Dedifferentiated amniotic fluid mesenchymal stem cell (primary cell): ENCODE results near the gene USHBP1.

Source experiments
- DNase-seq: peaks from one replicate; pipeline ENCODE4 v3.0.0-alpha.2; 2016; ENCODE audit errors: extremely low spot score

The USHBP1 gene

DNA sequence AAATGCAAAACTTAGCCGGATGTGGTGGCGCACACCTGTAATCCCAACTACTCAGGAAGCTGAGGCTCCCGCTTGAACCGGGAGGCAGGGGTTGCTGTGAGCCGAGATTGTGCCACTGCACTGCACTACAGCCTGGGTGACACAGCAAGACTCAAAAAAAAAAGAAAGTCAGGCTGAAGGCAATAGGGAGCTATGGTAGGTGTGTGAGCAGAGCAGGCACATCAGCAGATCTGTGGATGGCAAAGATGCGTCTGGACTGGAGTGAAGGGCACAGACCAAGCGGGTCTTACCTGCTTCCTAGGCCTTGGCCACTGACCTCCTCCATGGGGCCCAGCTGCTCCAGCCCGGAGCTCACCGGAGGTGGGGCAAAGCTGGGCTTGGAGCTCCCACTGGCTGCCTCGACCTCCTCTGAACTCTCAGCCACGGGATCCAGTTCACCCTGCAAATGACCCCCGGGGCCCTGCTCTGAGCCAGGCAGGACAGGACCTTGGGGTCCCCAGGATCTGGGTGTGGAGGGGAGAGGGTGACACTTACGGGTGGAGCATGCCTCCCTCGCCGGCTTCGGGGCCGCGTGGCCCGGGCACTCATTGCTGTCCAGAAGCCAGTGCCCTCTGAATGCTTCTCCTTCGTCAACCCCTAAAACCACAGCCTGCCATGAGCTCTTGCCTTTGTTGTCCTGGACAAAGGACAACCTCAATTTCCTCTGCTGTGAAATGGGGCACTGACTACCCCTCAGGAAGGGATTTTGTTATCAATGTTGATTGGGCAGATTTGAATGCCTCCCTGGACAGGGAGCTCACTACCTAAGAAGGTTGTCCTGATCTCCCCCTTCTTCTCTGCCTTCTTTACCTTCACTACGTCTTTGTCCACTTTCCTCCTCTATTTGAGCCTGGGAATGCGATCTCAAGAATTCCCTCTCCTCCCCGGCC lies 569 bp downstream of the USHBP1 start:
- no peak for DNase-seq

DNA sequence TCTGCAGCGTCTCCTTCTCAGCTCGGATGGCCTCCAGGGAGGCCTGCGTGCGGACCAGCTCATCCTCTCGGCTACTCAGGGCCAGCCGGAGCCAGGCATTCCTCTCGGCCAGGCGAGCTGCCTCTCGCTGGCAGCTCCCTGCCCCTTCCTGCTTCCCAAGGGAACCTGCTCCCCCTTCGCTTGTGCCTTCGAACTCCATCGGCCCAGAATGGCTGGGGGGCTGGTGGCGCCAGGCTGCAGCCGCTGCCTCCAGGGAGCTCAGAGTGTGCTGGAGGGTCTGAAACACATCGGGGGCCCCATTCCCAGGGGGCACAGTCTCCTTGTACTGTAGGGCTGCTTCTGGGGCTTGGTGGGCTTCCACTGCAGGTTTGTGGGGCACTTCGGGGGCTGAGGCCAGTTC lies 2.0 kb downstream of the USHBP1 start:
- DNase-seq: no peak

DNA sequence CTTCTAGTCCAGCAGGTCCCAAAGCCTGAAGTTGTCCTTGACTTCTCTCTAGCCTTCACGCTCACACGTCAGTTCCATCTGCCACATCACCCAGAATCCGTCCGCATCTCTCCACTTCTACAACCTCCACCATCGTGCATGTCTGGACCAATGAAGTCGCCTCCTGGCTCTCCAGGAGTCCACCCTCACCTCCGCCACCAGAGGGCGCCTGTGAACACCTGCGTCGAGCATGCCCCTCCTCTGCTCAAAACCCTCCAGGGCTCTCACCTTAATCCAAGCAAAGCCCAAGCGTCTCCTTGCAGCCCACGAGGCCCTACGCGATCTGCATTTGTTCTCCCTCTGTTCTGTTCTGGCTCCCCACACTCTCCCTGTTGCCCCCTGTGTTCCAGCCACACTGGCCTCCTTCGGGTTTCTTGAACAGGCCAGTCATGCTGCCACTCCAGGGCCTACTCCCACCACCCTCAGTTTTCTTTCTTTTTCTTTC lies 3.7 kb downstream of the USHBP1 start:
- DNase-seq: no peak

DNA sequence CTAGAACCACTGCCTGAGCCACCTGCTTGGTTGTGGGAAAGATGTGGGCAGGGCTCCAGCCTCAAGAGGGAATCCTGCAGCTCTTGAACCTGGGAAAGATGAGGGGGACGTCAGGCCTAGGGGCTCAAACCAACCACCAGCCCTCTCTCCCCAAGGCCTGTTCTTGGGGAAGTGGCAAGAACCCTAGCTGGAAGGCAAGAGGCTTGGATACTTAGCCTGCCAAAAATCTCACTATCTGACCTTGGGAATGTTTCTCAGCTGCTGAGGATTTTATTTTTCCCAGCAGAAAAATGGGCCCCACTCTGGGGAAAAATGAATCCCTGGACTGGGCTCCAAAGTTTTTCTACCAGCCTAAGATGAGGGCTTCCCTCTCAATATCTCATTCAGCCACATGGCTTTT lies 4.6 kb downstream of the USHBP1 start:
- DNase-seq: no peak

DNA sequence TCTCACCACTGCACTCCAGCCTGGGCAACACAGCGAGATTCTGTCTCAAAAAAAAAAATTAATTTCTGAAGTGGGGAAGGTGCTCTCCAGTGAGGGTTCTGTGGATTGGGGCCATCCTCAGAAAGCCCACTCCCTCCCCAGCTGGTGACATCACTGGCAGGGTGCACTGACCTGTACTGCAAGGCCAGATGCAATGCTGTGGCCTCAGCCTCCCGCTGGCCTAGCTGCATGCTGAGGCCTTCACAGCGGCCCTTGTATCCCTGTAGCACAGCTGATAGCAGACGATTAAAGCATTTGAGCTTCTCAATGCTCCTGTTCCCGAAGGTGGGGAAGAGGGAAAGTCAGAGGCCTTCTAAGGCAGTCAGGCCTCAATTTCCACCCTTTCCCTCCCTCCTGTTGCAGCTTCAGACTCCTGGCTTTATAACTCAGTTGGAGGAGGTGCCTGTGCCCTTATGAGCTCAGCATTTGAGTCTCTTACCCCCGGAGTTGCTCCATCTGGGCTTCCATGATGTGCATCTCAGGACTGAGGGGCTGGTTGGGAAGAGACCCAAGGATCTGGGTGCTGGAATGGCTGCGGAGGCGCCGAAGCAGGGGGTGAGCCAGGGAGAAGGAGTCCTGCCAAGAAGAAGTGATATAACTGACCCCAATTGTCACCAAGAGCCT lies 5.3 kb downstream of the USHBP1 start:
- no peak for DNase-seq

DNA sequence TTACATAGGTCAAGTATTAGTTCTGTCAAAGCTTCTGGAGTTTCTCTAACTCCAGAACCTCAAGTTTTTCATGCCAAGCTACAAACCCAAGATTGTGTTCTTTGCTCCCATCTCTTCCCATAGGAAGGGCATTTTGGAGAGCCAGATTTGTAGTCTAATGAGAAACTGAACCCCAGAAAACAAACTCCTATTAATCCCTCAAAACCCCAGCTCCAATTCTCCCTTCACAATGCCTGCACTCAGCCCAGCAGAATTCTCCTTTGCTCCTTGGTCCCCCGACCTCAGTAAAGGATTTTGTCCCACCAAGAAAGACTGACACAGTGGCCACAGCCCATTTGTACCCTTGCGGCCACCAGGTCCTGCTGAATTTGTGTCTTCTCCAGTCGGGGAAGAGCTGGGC lies 8.4 kb downstream of the USHBP1 start:
- DNase-seq: no peak

DNA sequence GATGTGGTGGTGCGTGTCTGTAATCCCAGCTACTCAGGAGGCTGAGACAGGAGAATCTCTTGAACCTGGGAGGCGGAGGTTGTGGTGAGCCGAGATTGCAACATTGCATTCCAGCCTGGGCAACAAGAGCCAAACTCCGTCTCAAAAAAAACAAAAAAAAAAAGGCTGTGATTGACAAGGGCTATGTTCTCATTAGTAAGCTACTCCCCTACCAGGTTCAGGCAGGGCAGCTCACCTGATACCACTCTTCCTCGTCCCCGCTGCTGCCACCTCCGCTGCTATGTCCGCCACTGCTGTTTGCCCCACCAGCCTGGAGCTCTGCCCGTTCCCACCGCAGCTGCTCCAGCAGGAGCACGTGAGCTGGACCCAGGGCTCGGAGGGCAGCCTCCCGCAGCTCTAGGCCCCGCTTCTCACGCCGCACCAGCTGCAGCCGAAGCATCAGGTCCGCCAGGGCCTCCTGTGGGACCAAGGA lies 9.4 kb downstream of the USHBP1 start:
- DNase-seq: no peak

DNA sequence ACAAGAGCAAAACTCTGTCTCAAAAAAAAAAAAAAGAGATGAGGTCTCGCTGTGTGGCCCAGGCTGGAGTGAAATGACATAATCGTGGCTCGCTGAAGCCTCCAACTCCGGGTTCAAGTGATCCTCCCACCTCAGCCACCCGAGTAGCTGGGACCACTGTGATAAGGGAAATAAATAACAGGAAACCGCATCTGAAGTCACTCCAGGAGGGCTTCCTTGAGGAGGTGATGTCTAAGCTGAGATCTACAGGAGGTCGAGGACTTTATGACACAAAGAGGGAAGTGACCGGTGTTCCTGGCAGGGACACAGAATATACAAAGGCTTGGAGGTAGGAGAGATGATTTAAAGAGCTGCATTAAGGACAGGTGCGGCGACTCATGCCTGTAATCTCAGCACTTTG lies 9.9 kb downstream of the USHBP1 start:
- no peak for DNase-seq

DNA sequence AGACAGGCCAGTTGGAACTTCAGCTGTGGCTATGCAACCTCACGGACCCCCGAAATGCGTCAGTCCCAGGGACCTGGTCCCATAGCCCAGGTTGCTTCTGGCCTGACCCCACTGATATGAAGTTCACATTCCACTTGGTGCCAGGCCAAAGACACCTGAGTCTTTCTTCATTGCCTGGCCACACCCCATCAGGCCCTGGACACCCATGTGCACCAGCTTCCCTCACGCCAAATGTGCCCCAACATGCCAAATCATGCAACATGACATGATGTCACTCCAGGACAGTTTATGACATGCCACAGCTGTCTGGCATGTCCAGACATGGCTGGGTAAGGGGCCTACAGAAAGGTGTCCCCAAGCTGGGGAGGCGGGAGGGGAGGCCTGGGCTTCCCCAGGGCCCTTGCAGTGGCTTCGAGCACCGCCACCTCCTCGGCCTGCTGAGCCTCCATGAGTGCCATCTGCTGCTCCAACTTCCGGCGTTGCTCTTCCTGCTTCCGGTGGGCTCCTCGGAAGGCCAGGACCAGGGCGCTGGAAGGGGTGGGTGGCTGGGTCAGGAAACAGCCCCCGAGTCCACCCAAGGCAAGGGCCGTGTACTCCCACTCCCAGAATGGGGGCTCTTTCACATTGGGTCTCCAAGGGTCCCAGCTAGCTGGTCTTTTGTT lies 14.5 kb downstream of the USHBP1 start:
- DNase-seq: no peak

DNA sequence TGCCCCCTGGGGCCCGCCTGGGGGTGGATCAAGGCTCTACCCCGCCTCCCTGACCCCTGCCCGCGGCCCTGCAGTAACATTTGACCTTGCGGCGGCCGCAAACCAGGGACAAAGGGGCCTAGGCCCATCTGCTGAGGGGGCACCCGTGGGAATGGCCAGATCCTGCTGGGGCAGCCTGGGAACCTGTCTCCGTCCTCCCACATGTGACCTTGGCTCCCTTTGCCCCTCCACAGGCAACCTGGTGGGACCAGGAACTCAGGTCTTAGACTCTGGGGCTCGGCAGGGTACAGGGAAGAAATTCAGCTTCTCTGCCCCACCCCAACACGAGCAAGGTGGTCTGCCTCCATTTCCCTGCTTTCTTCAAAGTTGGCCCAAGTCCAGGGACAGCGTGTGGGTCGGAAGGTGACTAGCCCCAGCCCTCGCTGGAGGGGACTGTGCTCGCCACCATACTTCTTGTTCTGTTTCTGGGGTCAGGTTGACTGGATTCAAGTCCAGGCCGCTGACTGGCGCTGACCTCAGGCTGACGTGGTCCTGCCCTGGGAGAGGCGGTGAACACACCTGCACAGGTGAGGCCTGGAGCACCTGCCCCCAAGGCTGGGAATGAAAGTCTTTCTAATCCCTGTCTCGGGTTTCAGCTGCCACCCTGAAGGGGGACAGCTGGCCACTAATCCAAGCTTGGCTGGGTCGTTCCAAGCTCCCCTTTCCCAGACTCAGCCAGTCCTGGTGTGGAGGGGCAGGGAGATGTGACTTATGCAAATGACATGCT lies 16.4 kb downstream of the USHBP1 start:
- DNase-seq: no peak

DNA sequence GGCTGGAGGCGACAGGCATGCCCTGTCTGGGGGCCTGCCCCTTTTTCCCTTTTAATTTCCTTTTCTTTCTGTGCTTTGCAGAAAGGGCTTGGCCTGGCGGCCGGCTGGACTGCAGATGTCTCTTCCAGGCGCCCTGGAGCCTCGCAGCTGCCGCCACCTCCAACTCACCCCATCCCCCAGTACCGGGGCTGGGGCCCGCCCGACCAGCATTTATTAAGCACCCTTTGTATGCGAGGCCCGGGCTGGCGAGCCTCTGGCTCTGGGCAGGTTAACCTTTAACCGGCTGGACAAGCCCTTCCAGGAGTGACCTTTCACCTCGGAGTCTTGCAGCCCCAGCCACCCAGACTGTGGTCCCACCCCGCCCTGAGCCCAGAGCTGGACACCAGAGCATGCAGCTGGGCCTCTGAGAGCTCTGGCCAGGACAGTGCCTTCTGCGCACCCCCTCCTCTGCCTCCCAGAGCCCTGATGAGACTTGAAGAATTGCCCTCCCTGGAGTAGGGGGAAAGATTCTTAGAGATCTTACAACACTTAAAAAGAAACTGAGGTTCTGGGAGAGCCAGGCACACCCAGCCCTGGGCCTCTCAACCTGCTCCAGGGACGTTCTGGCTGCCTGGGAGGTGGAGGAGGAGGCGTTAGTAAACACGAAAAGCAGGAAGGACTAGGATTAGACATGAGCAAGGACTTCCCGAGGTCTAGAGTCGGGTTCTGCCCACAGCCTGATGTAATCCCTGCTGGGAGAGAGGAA lies 17.7 kb downstream of the USHBP1 start:
- no peak for DNase-seq

DNA sequence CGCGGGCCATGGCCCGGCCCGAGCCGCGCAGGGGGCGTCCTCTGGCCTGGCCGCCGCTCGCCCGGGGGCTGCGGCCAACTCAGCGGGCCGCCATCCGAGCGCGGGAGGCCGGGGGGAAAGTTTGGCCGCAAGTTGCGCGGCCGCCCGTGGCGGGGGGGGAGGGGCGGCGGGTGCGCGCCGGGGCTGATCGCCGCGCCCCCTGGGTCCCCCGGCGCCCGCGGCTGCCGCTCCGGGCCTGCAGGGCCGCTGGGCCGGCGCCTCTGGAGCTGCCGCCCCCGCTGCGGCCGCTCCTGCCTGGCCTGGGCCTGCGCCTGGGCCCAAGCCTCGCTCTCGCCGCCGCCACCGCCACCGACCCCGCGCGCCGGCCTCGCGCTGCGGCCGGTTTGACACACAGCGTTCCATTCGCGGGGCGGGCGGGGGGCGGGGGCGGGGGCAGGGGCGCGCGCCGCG lies 19.0 kb downstream of the USHBP1 start, which contains the start of gene NR2F6:
TSS of gene NR2F6 (minus strand) at position 385 of the 450 bp plus-strand sequence. CDS start 699 bp downstream, outside the sequence.
- no peak for DNase-seq

DNA sequence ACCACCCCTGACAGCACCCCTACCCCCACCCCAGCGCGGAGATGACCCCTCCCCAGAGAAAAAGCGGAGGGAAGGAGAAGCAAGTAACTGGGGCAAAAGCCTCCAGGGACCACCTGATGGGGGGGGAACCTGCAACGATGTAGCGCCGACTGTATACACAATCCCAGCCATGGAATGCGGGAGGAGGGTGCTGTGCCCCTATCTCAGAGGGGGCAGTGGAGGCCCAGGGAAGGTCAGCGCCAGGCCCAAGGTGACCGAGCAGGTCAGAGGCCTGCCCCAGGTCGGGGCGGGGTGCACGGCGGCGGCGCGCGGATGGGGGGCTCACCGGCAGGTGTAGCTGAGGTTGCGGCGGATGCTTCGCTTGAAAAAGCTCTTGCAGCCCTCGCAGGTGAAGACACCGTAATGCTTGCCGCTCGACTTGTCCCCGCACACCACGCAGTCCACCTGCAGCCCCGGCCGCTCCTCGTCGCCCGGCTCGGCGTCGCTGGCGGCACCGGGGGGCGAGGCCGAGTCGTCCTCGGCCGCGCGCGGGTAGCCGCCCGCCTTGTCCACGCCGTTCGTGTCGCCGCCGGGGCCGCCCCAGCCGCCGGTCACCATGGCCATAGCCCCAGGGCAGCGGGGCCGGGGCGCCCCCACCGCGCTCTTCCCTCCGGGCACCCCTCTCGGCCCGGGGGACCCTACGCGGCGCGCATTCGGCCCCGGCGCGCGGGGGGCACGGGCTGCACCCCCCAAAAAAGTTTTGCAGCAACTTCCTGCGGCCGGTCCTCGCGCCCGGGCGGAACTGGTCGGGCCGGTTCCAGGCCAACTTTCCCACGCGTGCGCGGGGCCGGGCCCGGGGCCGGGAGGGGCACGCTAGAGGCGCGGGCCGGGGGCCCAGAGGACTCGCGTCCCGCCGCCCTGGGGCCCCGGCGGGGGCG lies 19.7 kb downstream of the USHBP1 start:
- DNase-seq: no peak

DNA sequence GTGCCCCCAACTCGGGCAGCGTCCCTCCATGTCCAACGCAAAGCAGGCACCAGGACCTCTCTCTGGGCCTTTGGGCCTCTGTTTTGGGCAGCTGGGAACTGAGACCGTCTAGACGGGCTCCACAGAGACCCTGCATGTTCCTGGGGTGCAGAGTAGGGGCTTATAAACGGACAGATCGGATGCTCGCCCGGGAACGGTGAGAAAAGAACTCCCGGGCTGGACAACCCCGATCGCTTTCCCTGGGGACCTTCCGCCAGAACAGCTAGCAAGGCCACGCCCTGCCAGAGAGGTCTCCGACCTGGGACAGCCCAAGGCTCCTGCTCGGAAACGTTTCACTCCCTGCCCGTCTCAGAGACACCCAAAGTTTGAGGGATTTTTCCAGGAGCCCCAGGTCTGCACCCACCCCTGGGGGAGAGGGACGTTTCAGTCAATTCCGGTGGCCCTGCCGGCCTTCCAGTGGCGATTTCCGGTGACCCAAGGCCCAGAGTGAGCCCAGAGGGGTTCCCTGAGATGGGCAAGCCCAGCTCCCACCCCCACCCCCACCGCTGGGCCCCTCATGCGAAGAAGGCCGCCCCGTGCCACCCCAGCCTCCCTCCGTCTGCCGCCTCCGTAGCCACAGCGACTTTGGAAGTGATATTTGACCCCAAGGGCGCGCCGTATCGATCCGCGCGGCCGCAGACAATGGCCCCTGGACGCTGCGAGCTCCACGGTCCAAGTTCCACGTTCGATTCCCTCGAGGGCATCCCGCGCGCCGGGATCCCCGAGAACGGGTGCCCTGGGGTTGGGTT lies 20.5 kb downstream of the USHBP1 start:
- DNase-seq: no peak

DNA sequence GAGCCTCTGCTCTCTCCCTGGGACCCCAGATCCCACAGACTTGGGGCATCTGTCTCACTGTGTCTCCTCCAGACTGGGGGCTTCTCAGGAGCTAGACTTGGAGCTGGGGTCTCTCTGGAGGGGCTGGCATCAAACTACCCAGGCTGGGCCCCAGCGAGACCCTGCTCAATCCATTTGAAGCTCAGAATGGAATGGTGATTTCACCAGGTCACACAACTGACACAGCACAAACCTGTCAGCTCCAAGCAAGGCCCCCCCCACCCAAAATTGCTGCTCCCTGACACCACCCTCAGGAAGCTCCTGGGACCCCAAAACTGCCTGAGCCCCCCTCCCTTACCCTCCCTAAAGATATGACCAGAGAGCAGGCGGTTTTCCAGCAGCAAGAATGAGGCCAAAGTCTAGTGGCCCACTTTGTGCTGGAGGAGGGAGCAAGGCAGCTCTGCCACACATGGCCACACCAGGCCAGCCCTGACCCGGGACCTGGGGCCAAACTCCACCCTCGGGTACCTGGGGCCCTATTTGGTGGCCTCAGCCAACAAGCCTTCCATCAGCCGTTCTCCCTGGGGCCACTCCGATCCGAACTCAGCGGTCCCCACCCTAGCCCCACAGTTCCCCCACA lies 21.2 kb downstream of the USHBP1 start:
- DNase-seq: no peak

DNA sequence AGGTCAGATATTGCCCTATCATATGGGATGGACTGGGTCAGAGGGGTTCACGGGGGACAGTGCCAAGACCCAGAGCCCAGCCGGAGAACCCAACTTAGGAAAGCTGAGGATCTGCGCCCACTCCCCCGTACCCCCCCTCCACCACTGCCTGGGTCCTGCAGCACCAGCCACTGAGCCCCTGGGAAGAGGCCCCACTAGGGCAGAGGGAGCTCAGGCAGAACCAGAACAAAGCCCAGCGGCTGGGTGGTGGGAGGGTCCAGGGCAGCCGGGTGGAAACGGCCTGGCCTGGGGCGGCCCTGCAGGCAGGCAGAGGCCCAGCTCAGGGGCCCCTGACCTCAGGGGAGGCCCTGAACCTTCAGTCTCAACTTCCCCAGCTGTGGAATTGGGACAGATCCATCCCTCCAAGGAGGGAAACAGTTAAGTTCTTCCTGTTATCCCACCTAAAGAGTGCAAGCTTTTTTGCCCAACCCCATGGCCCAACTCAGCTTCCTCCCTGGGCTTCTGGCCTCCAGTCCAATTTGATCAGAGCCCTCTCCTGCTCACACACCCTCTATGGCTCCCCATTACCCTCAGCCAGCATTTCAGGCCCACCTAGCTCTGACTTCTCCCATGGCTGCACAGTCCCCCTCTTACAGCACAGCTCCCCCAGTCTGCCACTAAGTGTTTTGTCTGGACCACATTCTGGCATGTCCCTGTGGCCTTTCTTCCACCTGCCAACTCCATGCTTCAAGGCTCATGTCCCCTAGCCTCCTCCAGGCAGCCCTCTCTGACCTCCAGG lies 21.9 kb downstream of the USHBP1 start:
- no peak for DNase-seq

DNA sequence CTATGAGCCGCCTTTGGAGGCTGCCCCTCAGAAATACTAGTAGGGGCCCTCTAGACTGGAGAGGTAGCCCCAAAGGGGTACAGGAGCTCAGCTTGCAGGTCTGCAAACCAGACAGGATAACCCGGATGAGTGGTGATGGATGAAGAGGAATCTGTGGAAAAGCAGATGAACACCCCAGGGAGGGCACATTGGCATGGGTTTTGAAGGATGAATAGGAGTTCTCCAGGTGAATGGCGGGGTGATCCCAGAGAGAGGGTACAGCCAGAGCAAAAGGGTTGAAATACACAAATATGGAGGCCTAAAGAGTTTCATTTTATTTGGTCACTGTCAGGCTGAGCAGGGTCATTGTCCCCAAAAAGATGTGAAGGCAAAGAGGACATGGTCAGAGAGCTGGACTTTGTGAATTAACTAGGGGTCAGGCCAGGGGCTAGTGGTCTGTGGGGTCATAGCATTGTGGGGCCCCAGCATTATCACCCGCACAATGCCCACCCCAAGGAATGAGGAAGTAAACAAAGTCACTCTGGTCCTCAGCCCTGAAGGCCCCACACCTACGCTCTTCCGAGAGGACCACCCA lies 23.6 kb downstream of the USHBP1 start:
- no peak for DNase-seq
